HG03095 (cell line): ENCODE data around the gene EXOSC7.
A peak's percentile ranks its signal among the peaks of the same experiment; 100 is the strongest.

Source experiments
- ATAC-seq: cut with Tn5 transposase; IDR thresholded peaks from one replicate; pipeline ENCODE4 v1.9.1; 2021; ENCODE audit warnings: moderate library complexity; ENCODE audit not compliant: unreplicated experiment

The EXOSC7 gene

GRCh38 chr3:45021524-45022297, 45.7 kb downstream of the EXOSC7 start:
- ATAC-seq: no peak

- no peak for ATAC-seq
These were observed 47.6 kb downstream of the EXOSC7 start for GRCh38 chr3:45023675-45024074.

DNA sequence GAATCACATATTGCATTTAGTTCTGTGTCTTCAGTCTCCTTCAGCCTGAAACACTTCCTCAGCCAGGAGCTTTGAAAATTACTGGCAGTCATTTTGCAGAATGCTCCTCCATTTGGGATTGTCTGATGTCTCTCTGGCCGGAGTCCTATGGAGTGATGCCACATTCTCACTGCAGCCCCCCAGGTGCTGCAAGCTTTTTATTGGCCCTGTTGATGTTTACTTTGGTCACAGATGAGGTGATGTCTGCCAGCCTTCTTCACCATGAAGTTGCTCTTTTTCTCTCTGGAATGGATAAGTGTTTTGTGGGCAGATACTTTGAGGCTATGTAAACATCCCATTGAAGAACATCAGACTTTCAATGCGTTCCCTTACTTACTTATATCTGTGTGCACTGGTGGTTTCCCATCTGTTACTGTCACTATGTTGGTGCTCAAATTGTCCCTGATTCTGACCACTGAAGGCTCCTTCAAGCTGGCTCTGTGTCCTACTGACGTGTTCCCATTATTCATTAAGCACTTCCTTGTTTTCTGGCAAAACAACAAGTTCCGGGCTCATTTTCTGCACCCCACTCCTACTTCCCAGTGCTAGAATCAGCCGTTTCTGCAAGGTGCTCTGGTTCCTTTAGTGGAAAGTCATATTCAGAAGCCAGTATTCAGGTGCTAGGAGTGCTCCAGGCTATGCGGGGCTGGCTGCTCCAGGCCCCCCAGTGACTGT, 48.7 kb downstream of the EXOSC7 start:
- no peak for ATAC-seq

DNA sequence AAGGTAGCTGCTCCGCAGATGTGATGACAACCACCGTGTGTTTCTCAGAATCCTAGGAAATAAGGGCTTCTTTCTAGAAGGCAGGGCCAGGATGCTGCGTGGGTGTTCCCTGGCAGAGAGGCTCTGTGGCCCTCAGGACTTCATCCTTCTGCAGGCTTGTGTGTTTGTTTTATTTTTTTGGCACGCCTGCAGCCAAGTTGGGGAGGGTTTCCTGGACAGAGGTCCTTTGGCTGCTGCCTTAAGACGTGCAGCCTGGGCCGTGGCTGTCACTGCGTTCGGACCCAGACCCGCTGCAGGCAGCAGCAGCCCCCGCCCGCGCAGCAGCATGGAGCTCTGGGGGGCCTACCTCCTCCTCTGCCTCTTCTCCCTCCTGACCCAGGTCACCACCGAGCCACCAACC, 50.0 kb downstream of the EXOSC7 start, which contains the start of gene CLEC3B:
Gene CLEC3B (plus strand): TSS at position 266 of the 400 bp plus-strand sequence. CDS start 60 bp downstream, at position 326.
- no peak for ATAC-seq

DNA sequence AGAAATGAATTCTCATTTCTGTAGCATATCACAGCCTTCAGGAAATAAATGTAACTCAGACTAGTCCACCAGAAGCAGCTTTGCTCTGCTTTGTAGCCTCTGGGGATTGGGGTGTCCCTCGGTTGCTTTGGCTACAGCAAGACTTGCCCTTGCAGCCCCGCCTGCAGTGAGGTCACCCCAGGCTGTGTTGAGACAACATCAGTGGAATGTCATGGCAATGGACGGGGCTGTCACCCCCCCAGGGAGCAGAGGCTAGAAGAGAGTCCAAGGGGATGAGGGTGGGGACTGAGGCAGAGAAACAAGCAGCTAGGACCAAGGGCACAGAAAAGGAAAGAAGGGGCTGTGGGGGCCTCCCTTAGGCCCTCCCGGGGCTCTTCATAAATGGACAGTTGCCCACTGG, 50.9 kb downstream of the EXOSC7 start:
- no peak for ATAC-seq

DNA sequence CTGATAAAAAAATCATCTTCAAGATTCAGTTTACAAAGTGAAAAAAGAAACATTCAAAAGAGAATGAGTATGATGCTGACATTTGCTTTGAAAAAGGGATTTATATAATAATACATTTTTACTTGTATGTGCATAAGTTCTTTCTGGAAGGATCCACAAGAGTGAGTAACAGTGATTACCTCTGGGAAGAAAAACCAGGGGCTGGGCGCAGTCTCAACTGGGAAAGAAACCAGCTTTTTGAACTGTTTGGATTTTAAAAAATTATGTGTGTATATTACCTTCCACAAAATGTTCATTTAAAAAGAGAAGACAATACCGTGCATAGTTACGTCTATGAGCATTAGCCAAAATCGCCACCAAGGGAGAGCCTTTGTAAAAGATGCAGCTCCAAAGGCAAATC, 51.4 kb downstream of the EXOSC7 start:
- ATAC-seq: no peak

DNA sequence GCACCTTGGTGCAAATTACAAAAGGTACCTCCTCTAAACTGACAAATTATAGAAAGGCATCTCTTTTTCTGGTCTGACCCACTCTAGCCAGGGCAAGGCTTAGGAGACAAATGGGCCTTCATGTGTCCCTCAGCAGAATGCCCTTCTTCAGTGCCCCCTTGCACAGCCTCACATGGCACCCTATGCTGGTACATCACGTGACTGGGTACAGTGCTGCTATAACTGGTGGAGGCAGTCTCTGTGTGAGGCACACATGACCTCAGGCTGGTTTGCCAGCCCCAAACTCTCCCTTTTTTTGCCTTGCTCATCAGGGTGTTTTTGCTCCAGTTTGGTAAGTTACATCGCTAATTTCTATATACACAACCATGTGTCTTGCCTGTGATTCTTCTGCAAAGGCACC, 53.2 kb downstream of the EXOSC7 start:
- no peak for ATAC-seq

GRCh38 chr3:45029661-45030060, 53.6 kb downstream of the EXOSC7 start:
- no peak for ATAC-seq

GRCh38 chr3:45031531-45031930, 55.5 kb downstream of the EXOSC7 start:
- no peak for ATAC-seq

GRCh38 chr3:45032113-45032512, 56.1 kb downstream of the EXOSC7 start:
- ATAC-seq: no peak

DNA sequence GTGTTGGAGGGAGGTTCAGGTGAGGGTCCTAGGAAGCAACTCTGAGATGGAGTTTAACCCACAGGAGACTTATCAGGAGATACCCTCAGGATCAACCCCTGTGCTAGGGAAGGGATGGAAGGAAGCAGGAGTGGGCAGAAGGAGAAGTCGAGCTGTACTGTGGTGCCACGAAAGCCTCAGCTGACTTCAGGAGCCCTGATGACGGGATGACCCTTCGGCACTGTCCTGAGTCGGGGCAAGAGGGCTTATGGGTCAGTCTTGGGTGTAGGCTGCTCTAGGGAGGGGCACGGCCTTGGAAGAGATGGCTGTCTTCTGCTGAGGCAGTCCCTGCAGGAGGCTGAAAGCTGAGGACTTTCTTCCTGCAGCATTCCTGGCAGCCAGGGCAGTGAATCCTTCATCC, 57.7 kb downstream of the EXOSC7 start:
- ATAC-seq: no peak

- no peak for ATAC-seq
These were observed 58.7 kb downstream of the EXOSC7 start for GRCh38 chr3:45034612-45035252.

DNA sequence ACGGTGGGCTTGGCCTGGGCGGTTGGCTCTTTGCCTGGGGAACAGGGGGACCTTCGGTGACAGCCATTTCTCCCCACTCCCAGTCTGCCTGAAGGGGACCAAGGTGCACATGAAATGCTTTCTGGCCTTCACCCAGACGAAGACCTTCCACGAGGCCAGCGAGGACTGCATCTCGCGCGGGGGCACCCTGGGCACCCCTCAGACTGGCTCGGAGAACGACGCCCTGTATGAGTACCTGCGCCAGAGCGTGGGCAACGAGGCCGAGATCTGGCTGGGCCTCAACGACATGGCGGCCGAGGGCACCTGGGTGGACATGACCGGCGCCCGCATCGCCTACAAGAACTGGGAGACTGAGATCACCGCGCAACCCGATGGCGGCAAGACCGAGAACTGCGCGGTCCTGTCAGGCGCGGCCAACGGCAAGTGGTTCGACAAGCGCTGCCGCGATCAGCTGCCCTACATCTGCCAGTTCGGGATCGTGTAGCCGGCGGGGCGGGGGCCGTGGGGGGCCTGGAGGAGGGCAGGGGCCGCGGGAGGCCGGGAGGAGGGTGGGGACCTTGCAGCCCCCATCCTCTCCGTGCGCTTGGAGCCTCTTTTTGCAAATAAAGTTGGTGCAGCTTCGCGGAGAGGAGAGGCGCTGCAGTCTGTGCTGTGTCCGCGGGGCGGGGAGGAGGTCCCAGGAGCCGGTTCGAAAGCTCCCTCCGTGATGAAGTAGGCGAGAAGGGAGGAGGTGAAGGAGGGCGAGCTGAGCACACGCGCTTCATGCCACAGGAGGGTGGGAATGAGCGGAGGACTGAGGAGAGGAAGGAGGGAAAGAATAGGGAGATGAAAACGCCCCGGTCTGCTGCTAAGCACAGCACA, 59.6 kb downstream of the EXOSC7 start:
- ATAC-seq: no peak

- peak; percentile 64 for ATAC-seq
These were observed 61.8 kb downstream of the EXOSC7 start for GRCh38 chr3:45037720-45038455.

GRCh38 chr3:45041666-45042065, 65.6 kb downstream of the EXOSC7 start:
- no peak for ATAC-seq

DNA sequence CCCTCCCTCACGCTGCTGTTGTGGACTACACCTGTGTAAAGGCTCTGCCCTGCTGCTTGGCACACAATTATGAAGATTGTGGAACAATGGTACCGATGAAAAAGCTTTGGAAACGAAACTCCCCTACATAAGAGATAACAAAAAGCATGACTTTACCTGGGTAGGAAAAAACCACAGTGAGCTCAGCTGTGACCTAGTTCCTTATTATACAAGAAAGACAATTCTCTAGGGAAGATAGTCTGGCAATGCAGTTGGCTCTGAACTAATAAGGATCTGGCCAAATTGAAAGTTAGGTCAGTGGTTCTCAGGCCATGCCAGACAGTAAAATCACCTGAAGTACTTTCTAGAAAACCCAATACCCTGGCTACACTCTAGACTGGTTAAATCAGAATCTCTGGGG, 66.1 kb downstream of the EXOSC7 start:
- no peak for ATAC-seq

DNA sequence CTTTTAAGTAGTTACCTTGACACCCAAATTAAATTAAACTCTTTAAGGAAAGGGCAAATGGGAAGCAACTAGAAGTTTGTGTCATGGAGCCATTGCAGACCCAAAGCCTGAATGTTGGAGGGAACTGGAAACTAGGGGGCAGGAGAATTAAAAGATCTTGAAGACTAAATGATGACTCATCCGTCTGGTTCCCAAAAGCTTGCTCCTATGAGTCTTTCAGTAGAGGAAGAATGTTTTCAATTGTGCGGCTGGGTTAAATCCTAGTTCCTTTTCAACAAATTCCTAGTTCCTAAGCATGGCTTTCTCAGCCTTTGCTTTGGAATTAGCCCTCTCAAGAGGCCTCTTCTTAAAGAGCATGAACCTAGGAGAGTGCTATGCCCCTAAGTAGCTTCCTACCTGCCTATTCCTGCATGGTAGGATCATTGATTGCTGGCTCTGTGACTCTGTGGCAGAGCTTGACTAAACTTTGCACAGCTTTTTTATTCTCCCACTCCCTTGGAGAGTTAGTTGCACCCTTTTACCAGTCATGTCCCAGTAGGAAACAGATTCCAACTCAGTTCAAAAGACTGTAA, 67.8 kb downstream of the EXOSC7 start:
- no peak for ATAC-seq

- no peak for ATAC-seq
These were observed 72.2 kb downstream of the EXOSC7 start for GRCh38 chr3:45048244-45048643.

DNA sequence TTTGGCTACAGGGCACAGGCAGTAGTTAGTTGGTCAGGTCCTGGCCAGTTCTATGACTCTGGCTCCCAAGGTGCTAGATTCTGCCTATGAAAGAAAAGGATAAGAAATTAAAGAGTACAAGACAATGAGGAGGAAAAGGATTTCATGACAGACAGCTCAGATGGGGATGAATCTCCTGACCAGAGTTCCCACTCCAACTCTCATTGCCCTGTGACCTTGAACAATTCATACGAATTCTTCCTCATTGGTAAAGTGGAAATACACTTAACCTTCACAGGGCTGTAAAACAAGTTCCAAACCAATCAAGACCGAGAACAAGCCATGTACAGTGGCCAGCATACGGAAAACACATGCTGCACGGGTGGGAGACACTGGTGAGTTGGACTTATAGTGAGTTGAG, 73.8 kb downstream of the EXOSC7 start:
- ATAC-seq: no peak

- ATAC-seq: no peak
These were observed 75.6 kb downstream of the EXOSC7 start for GRCh38 chr3:45051685-45052084.
